ENCODE results near the gene MCCC2. TPM values are rescaled to one million over a fixed set of nuclear protein-coding genes. Genes with fewer than 3 reads are reported as not detected.

Gene MCCC2
- total and polyA plus RNA-seq, 2 experiments from 2014 or later: 18.6 to 34.2 TPM

GRCh38 chr5:71623221-71623794, 36.2 kb downstream of the MCCC2 start:
- no peak for TF ChIP-seq EZH2phosphoT487 (IDR thresholded peaks at IDR 0.05; ENCODE audit: low read depth, severe bottlenecking, unreplicated experiment)
- TF ChIP-seq CTCF (IDR thresholded peaks at IDR 0.05; ENCODE audit: poor library complexity): no peak
- no peak for TF ChIP-seq EZH2 (IDR thresholded peaks at IDR 0.05; ENCODE audit: borderline replicate concordance)
- H3K9me2 ChIP-seq (replicated peaks; ENCODE audit: insufficient read depth): no peaks in the 10 kb centered on the region
- no peaks in the 10 kb centered on the region for H3K79me2 ChIP-seq
- no peaks in the 10 kb centered on the region for H3K27me3 ChIP-seq
- H3K4me3 ChIP-seq: no peak overlapping the region
- no peak overlapping the region for H2AFZ ChIP-seq
- no peaks in the 10 kb centered on the region for H3K36me3 ChIP-seq (replicated peaks; ENCODE audit: insufficient read depth, low read depth)
- no peak overlapping the region for H3K4me2 ChIP-seq
- no peaks in the 10 kb centered on the region for H3K9me3 ChIP-seq (ENCODE audit: low read depth)
- 98% methylated on average over 10 of the region's 10 CpGs for WGBS (ENCODE audit: low lambda C conversion rate, missing lambda C conversion rate)
- H3K4me1 ChIP-seq (ENCODE audit: insufficient read depth): no peaks in the 10 kb centered on the region
- no peak overlapping the region for H3K27ac ChIP-seq
- no peaks in the 10 kb centered on the region for H4K20me1 ChIP-seq (ENCODE audit: insufficient read depth, poor library complexity, severe bottlenecking)
- no peak for DNase-seq (ENCODE audit: low spot score)

GRCh38 chr5:71629950-71630349, 42.8 kb downstream of the MCCC2 start:
- no peaks in the 10 kb centered on the region for H3K36me3 ChIP-seq (replicated peaks; ENCODE audit: insufficient read depth, low read depth)
- no peaks in the 10 kb centered on the region for H3K79me2 ChIP-seq
- 93% methylated on average over 6 of the region's 6 CpGs for WGBS (ENCODE audit: low lambda C conversion rate, missing lambda C conversion rate)

GRCh38 chr5:71631070-71631469, 43.9 kb downstream of the MCCC2 start:
- no peaks in the 10 kb centered on the region for H3K27me3 ChIP-seq
- H3K4me1 ChIP-seq (ENCODE audit: insufficient read depth): no peaks in the 10 kb centered on the region
- H3K36me3 ChIP-seq (replicated peaks; ENCODE audit: insufficient read depth, low read depth): no peaks in the 10 kb centered on the region
- H3K79me2 ChIP-seq: no peaks in the 10 kb centered on the region
- TF ChIP-seq CTCF (IDR thresholded peaks at IDR 0.05; ENCODE audit: poor library complexity): no peak
- no peak for TF ChIP-seq EZH2 (IDR thresholded peaks at IDR 0.05; ENCODE audit: borderline replicate concordance)
- TF ChIP-seq EZH2phosphoT487 (IDR thresholded peaks at IDR 0.05; ENCODE audit: low read depth, severe bottlenecking, unreplicated experiment): no peak
- H4K20me1 ChIP-seq (ENCODE audit: insufficient read depth, poor library complexity, severe bottlenecking): no peaks in the 10 kb centered on the region
- no peak overlapping the region for H2AFZ ChIP-seq
- DNase-seq (ENCODE audit: low spot score): no peak
- 92% methylated on average over 4 of the region's 4 CpGs for WGBS (ENCODE audit: low lambda C conversion rate, missing lambda C conversion rate)
- H3K4me3 ChIP-seq: no peak overlapping the region
- H3K4me2 ChIP-seq: no peak overlapping the region
- H3K9me2 ChIP-seq (replicated peaks; ENCODE audit: insufficient read depth): no peaks in the 10 kb centered on the region
- H3K9me3 ChIP-seq (ENCODE audit: low read depth): no peaks in the 10 kb centered on the region
- H3K27ac ChIP-seq: no peak overlapping the region

More at GRCh38 chr5:71629950-71630349, 42.8 kb downstream of the MCCC2 start:
- Histone ChIP-seq H3K9me3 (ENCODE audit: low read depth) (no peaks in the 10 kb centered on the region), H3K4me3 (no peak overlapping the region), H3K4me2 (no peak overlapping the region), H4K20me1 (ENCODE audit: insufficient read depth, poor library complexity, severe bottlenecking) (no peaks in the 10 kb centered on the region), H3K27ac (no peak overlapping the region), H3K4me1 (ENCODE audit: insufficient read depth) (no peaks in the 10 kb centered on the region), H3K27me3 (no peaks in the 10 kb centered on the region), H3K9me2 (replicated peaks; ENCODE audit: insufficient read depth) (no peaks in the 10 kb centered on the region), H2AFZ (no peak overlapping the region)
- no peak for TF ChIP-seq EZH2phosphoT487 (IDR thresholded peaks at IDR 0.05; ENCODE audit: low read depth, severe bottlenecking, unreplicated experiment)
- no peak for TF ChIP-seq CTCF (IDR thresholded peaks at IDR 0.05; ENCODE audit: poor library complexity)
- no peak for DNase-seq (ENCODE audit: low spot score)

Measured in hepatocyte (in vitro differentiated cells).